C4-2B (cell line): ENCODE measurements around the gene GNB1L.

Source experiments
- H3K27ac ChIP-seq: fragments of 450-650 bp; 2 replicates; pipeline ENCODE4 v1.5.1; 2017
- CTCF ChIP-seq: fragments of 450-650 bp; conservative IDR thresholded peaks from 2 replicates; pipeline ENCODE4 v1.5.1; 2017; ENCODE audit warnings: mild to moderate bottlenecking
- ZFX ChIP-seq: fragments of 450-650 bp; IDR thresholded peaks from 2 replicates; pipeline ENCODE4 v1.6.1; 2017

Gene GNB1L

GRCh38 chr22:19869497-19870152 is 15.0 kb upstream of the GNB1L start:
- no peak overlapping the region for H3K27ac ChIP-seq
- TF ChIP-seq CTCF (no peak), ZFX (no peak)

GRCh38 chr22:19868773-19869471 is 14.2 kb upstream of the GNB1L start:
- TF ChIP-seq ZFX (no peak), CTCF (no peak)
- H3K27ac ChIP-seq, result no peak overlapping the region

- TF ChIP-seq CTCF, result no peak
- TF ChIP-seq ZFX, result no peak
- no peak overlapping the region for H3K27ac ChIP-seq
These were observed 13.7 kb upstream of the GNB1L start for GRCh38 chr22:19868333-19868732.

- TF ChIP-seq ZFX (no peak), CTCF (no peak)
- no peak overlapping the region for H3K27ac ChIP-seq
These were observed 12.9 kb upstream of the GNB1L start for GRCh38 chr22:19867617-19868016.

GRCh38 chr22:19866665-19867009 is 12.0 kb upstream of the GNB1L start:
- no peak for TF ChIP-seq ZFX
- no peak for TF ChIP-seq CTCF
- no peak overlapping the region for H3K27ac ChIP-seq

GRCh38 chr22:19865141-19865829 is 10.6 kb upstream of the GNB1L start:
- TF ChIP-seq CTCF (no peak), ZFX (no peak)
- no peak overlapping the region for H3K27ac ChIP-seq

GRCh38 chr22:19864538-19865106 is 9.9 kb upstream of the GNB1L start:
- no peak overlapping the region for H3K27ac ChIP-seq
- TF ChIP-seq ZFX, result no peak
- TF ChIP-seq CTCF, result no peak
